Prostate gland (tissue), 2 donors: ENCODE data around the gene FURIN.

Source experiments
- POLR2A ChIP-seq: fragments of 450-650 bp; IDR thresholded peaks from one replicate; pipeline ENCODE4 v1.6.1; 2016; ENCODE audit warnings: antibody characterized with exemption, mild to moderate bottlenecking
- POLR2AphosphoS5 ChIP-seq: sonication (generic); formaldehyde crosslinking; IDR thresholded peaks from one replicate; pipeline ENCODE4 v1.6.1; 2017; ENCODE audit warnings: antibody characterized with exemption
- TF ChIP-seq, protein P1 (sequence below), 4 experiments: fragments of 200-600 bp in 2 of 4; fragments of 450-650 bp in 2 of 4; sonication (generic) in 2 of 4; IDR thresholded peaks; 1 replicate in 3 of 4; 2 replicates in 1 of 4; pipeline ENCODE4 v1.5.1; 2016 to 2019; ENCODE audit warnings: antibody characterized with exemption in 4 of 4, mild to moderate bottlenecking in 2 of 4, moderate library complexity in 2 of 4

DNA sequence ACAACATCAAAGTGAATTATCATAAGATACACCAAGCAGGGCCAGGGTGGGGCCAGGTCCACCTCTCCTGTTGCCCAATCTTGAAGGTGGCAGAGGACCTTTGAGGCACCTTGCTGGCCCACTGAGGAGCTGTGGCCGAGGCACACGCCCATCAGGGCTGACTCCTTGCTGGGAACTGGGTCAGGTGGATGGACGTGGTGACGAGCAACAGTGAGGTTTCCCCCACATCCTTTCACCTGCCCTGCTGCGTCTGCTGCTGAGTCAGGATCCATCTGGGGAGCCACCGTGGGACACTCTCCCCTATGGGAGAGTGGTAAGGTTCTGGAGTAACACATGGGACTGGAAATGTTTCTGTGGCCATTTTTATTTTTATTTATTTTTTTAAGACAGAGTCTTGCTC lies 17.3 kb upstream of the FURIN start:
- TF ChIP-seq, protein P1, sequence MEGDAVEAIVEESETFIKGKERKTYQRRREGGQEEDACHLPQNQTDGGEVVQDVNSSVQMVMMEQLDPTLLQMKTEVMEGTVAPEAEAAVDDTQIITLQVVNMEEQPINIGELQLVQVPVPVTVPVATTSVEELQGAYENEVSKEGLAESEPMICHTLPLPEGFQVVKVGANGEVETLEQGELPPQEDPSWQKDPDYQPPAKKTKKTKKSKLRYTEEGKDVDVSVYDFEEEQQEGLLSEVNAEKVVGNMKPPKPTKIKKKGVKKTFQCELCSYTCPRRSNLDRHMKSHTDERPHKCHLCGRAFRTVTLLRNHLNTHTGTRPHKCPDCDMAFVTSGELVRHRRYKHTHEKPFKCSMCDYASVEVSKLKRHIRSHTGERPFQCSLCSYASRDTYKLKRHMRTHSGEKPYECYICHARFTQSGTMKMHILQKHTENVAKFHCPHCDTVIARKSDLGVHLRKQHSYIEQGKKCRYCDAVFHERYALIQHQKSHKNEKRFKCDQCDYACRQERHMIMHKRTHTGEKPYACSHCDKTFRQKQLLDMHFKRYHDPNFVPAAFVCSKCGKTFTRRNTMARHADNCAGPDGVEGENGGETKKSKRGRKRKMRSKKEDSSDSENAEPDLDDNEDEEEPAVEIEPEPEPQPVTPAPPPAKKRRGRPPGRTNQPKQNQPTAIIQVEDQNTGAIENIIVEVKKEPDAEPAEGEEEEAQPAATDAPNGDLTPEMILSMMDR (IDR thresholded peaks at IDR 0.05) = no peak
- TF ChIP-seq POLR2AphosphoS5 = no peak
- no peak for TF ChIP-seq POLR2A
